Activated naive CD4-positive, alpha-beta T cell treated with anti-CD3 and anti-CD28 coated beads, Interleukin-2, amount 50 U/mL, for 24 hours (primary cell): ENCODE results near the gene ELOA2.
"Not testable (repeated sequence)": the region's sequence is repeated elsewhere in the genome, so short reads cannot be mapped to it uniquely, and the experiment has no call there.

Experiments
- H3K27ac Mint-ChIP-seq: one replicate; pipeline ENCODE4 v1.8.0; 2021; ENCODE audit warnings: mild to moderate bottlenecking, mixed read lengths
- H3K27me3 Mint-ChIP-seq: one replicate; pipeline ENCODE4 v1.8.0; 2021; ENCODE audit warnings: mixed read lengths
- H3K36me3 Mint-ChIP-seq: one replicate; pipeline ENCODE4 v1.8.0; 2021; ENCODE audit warnings: mixed read lengths
- H3K4me1 Mint-ChIP-seq: one replicate; pipeline ENCODE4 v1.8.0; 2021; ENCODE audit warnings: mixed read lengths
- H3K4me3 Mint-ChIP-seq: one replicate; pipeline ENCODE4 v1.8.0; 2021; ENCODE audit warnings: mild to moderate bottlenecking, mixed read lengths
- H3K9me3 Mint-ChIP-seq: one replicate; pipeline ENCODE4 v1.8.0; 2021; ENCODE audit warnings: mixed read lengths

ELOA2 gene

GRCh38 chr18:47030887-47031286 lies 4.5 kb downstream of the ELOA2 start:
- not testable (repeated sequence) for H3K27ac Mint-ChIP-seq, H3K4me1 Mint-ChIP-seq, H3K27me3 Mint-ChIP-seq, H3K36me3 Mint-ChIP-seq, H3K9me3 Mint-ChIP-seq, H3K4me3 Mint-ChIP-seq

- not testable (repeated sequence) for H3K27me3 Mint-ChIP-seq, H3K27ac Mint-ChIP-seq, H3K36me3 Mint-ChIP-seq, H3K4me3 Mint-ChIP-seq, H3K9me3 Mint-ChIP-seq, H3K4me1 Mint-ChIP-seq
Observed at GRCh38 chr18:47029684-47030353, 5.6 kb downstream of the ELOA2 start.

- not testable (repeated sequence) for H3K36me3 Mint-ChIP-seq, H3K27ac Mint-ChIP-seq, H3K4me1 Mint-ChIP-seq, H3K4me3 Mint-ChIP-seq, H3K9me3 Mint-ChIP-seq, H3K27me3 Mint-ChIP-seq
Observed at GRCh38 chr18:47028738-47029137, 6.7 kb downstream of the ELOA2 start.

- not testable (repeated sequence) for H3K27ac Mint-ChIP-seq, H3K4me3 Mint-ChIP-seq, H3K9me3 Mint-ChIP-seq, H3K36me3 Mint-ChIP-seq, H3K27me3 Mint-ChIP-seq, H3K4me1 Mint-ChIP-seq
Observed at GRCh38 chr18:47025557-47026174, 9.8 kb downstream of the ELOA2 start.

- not testable (repeated sequence) for H3K27ac Mint-ChIP-seq, H3K27me3 Mint-ChIP-seq, H3K9me3 Mint-ChIP-seq, H3K4me1 Mint-ChIP-seq, H3K36me3 Mint-ChIP-seq, H3K4me3 Mint-ChIP-seq
Observed at GRCh38 chr18:47023769-47024465, 11.5 kb downstream of the ELOA2 start.

- H3K27me3 Mint-ChIP-seq, H3K4me3 Mint-ChIP-seq, H3K4me1 Mint-ChIP-seq, H3K36me3 Mint-ChIP-seq, H3K9me3 Mint-ChIP-seq, H3K27ac Mint-ChIP-seq: not testable (repeated sequence)
Observed at GRCh38 chr18:47022821-47023220, 12.6 kb downstream of the ELOA2 start.

GRCh38 chr18:47020757-47021156 lies 14.7 kb downstream of the ELOA2 start:
- H3K4me3 Mint-ChIP-seq, H3K27me3 Mint-ChIP-seq, H3K4me1 Mint-ChIP-seq, H3K27ac Mint-ChIP-seq, H3K9me3 Mint-ChIP-seq, H3K36me3 Mint-ChIP-seq: not testable (repeated sequence)

GRCh38 chr18:47019870-47020269 lies 15.6 kb downstream of the ELOA2 start:
- H3K36me3 Mint-ChIP-seq, H3K9me3 Mint-ChIP-seq, H3K27ac Mint-ChIP-seq, H3K27me3 Mint-ChIP-seq, H3K4me1 Mint-ChIP-seq, H3K4me3 Mint-ChIP-seq: not testable (repeated sequence)
